ENCODE results near the gene SCCPDH. TPM values are rescaled to one million over a fixed set of nuclear protein-coding genes. Genes with fewer than 3 reads are reported as not detected.

The SCCPDH gene
- total and polyA plus RNA-seq, 9 of the 15 experiments (the other 6 are each of a cell fraction or from before 2014, with no cell fraction given) = 7.0 to 61.9 (median 38.3) TPM

GRCh38 chr1:246769306-246769705, 45.1 kb downstream of the SCCPDH start (continued):
- no peak for TF ChIP-seq ZNF318 (IDR thresholded peaks at IDR 0.05; ENCODE audit: borderline replicate concordance in 1 of 2, low read depth in 1 of 2)
- no peak for TF ChIP-seq ZNF140 (CRISPR knock-in tag; IDR thresholded peaks at IDR 0.05)
- TF ChIP-seq PHB2 (IDR thresholded peaks at IDR 0.05; ENCODE audit: low read depth) = no peak
- no peak for TF ChIP-seq CREB3 (tag; conservative IDR thresholded peaks at IDR 0.05; ENCODE audit: low read depth)
- TF ChIP-seq MCM3 (IDR thresholded peaks at IDR 0.05) = no peak
- TF ChIP-seq ILK (tag; IDR thresholded peaks at IDR 0.05; ENCODE audit: borderline replicate concordance, low read depth) = no peak
- TF ChIP-seq KLF16 (IDR thresholded peaks at IDR 0.05) = no peak
- TF ChIP-seq ZNF165 (CRISPR knock-in tag; IDR thresholded peaks at IDR 0.05; ENCODE audit: borderline replicate concordance) = no peak
- no peak for TF ChIP-seq CUX1 (CRISPR knock-in tag; IDR thresholded peaks at IDR 0.05)
